ENCODE data around the gene TBC1D4.
"Not testable (repeated sequence)": the region's sequence is repeated elsewhere in the genome, so short reads cannot be mapped to it uniquely, and the experiment has no call there.

Gene TBC1D4

GRCh38 chr13:75324413-75324940 is 157.5 kb downstream of the TBC1D4 start:
- no peak for DNase-seq (ENCODE audit: low spot score)

- DNase-seq (ENCODE audit: low spot score), result no peak
These were observed 160.9 kb downstream of the TBC1D4 start for GRCh38 chr13:75321084-75321483.

- DNase-seq (ENCODE audit: low spot score), result no peak
These were observed 162.7 kb downstream of the TBC1D4 start for GRCh38 chr13:75319254-75319653.

- no peak for DNase-seq (ENCODE audit: low spot score)
These were observed 163.7 kb downstream of the TBC1D4 start for GRCh38 chr13:75318138-75318833.

GRCh38 chr13:75316427-75316826 is 165.5 kb downstream of the TBC1D4 start:
- DNase-seq (ENCODE audit: low spot score), result no peak

GRCh38 chr13:75312884-75313520 is 169.0 kb downstream of the TBC1D4 start:
- no peak for DNase-seq (ENCODE audit: low spot score)

- DNase-seq (ENCODE audit: low spot score), result no peak
These were observed 171.9 kb downstream of the TBC1D4 start for GRCh38 chr13:75309981-75310580.

- no peak for DNase-seq (ENCODE audit: low spot score)
These were observed 173.7 kb downstream of the TBC1D4 start for GRCh38 chr13:75308222-75308621.

- DNase-seq (ENCODE audit: low spot score), result no peak
These were observed 174.5 kb downstream of the TBC1D4 start for GRCh38 chr13:75307370-75307949.

- not testable (repeated sequence) for DNase-seq (ENCODE audit: low spot score)
These were observed 175.0 kb downstream of the TBC1D4 start for GRCh38 chr13:75306967-75307366.

- no peak for DNase-seq (ENCODE audit: low spot score)
These were observed 176.9 kb downstream of the TBC1D4 start for GRCh38 chr13:75305059-75305458.

GRCh38 chr13:75303263-75303662 is 178.7 kb downstream of the TBC1D4 start:
- DNase-seq (ENCODE audit: low spot score), result no peak

- no peak for DNase-seq (ENCODE audit: low spot score)
These were observed 179.8 kb downstream of the TBC1D4 start for GRCh38 chr13:75302071-75302698.

GRCh38 chr13:75299913-75300862 is 181.8 kb downstream of the TBC1D4 start:
- no peak for DNase-seq (ENCODE audit: low spot score)

GRCh38 chr13:75299246-75299645 is 182.7 kb downstream of the TBC1D4 start:
- DNase-seq (ENCODE audit: low spot score), result no peak

GRCh38 chr13:75296641-75297040 is 185.3 kb downstream of the TBC1D4 start:
- DNase-seq (ENCODE audit: low spot score), result no peak

GRCh38 chr13:75295201-75295600 is 186.8 kb downstream of the TBC1D4 start:
- no peak for DNase-seq (ENCODE audit: low spot score)

- DNase-seq (ENCODE audit: low spot score), result no peak
These were observed 187.9 kb downstream of the TBC1D4 start for GRCh38 chr13:75294110-75294509.

- DNase-seq (ENCODE audit: low spot score), result no peak
These were observed 196.7 kb downstream of the TBC1D4 start for GRCh38 chr13:75285310-75285709.

GRCh38 chr13:75279834-75280369 is 202.1 kb downstream of the TBC1D4 start:
- no peak for DNase-seq (ENCODE audit: low spot score)

GRCh38 chr13:75273695-75274094 is 208.3 kb downstream of the TBC1D4 start:
- DNase-seq (ENCODE audit: low spot score), result not testable (repeated sequence)
